IPS DF 4.7 (cell line): Measurements from ENCODE around the gene UACA.
A peak's percentile ranks its signal among the peaks of the same experiment; 100 is the strongest.
"Not testable (repeated sequence)": the region's sequence is repeated elsewhere in the genome, so short reads cannot be mapped to it uniquely, and the experiment has no call there.

Source experiments
- DNase-seq: peaks from one replicate; pipeline ENCODE4 v3.0.0-alpha.2; 2013; ENCODE audit warnings: low spot score; ENCODE audit errors: extremely low read depth

The UACA gene

GRCh38 chr15:70763120-70763949, at the start of gene UACA:
Gene UACA, minus strand, starts transcription at chr15:70763558. Its CDS starts 151 bp downstream, at chr15:70763407.
- DNase-seq, result peak; percentile 88

- DNase-seq, result no peak
Observed at GRCh38 chr15:70812827-70813364, 49.5 kb upstream of the UACA start.

GRCh38 chr15:70810916-70811578, 47.7 kb upstream of the UACA start:
- no peak for DNase-seq

GRCh38 chr15:70806992-70807712, 43.8 kb upstream of the UACA start:
- no peak for DNase-seq

GRCh38 chr15:70804388-70804787, 41.0 kb upstream of the UACA start:
- not testable (repeated sequence) for DNase-seq

GRCh38 chr15:70802629-70803028, 39.3 kb upstream of the UACA start:
- no peak for DNase-seq

GRCh38 chr15:70801109-70801508, 37.8 kb upstream of the UACA start:
- DNase-seq, result no peak

- no peak for DNase-seq
Observed at GRCh38 chr15:70799667-70800450, 36.5 kb upstream of the UACA start.

- DNase-seq, result no peak
Observed at GRCh38 chr15:70797464-70797863, 34.1 kb upstream of the UACA start.

- no peak for DNase-seq
Observed at GRCh38 chr15:70796516-70797310, 33.4 kb upstream of the UACA start.

GRCh38 chr15:70795311-70795665, 31.9 kb upstream of the UACA start:
- DNase-seq, result no peak

GRCh38 chr15:70794596-70795310, 31.4 kb upstream of the UACA start:
- DNase-seq, result no peak

- DNase-seq, result no peak
Observed at GRCh38 chr15:70793694-70794093, 30.3 kb upstream of the UACA start.

- no peak for DNase-seq
Observed at GRCh38 chr15:70792171-70792573, 28.8 kb upstream of the UACA start.

- DNase-seq, result no peak
Observed at GRCh38 chr15:70791259-70791658, 27.9 kb upstream of the UACA start.

- DNase-seq, result no peak
Observed at GRCh38 chr15:70789213-70789612, 25.9 kb upstream of the UACA start.

GRCh38 chr15:70788114-70789049, 25.0 kb upstream of the UACA start:
- no peak for DNase-seq

- DNase-seq, result no peak
Observed at GRCh38 chr15:70786996-70787395, 23.6 kb upstream of the UACA start.

GRCh38 chr15:70783610-70784022, 20.3 kb upstream of the UACA start:
- no peak for DNase-seq
